GM21737 (cell line): ENCODE results near the gene IL16.

Source experiments
- ATAC-seq: cut with Tn5 transposase; IDR thresholded peaks from one replicate; pipeline ENCODE4 v1.9.1; 2021; ENCODE audit warnings: mild to moderate bottlenecking, moderate library complexity; ENCODE audit not compliant: unreplicated experiment

Gene IL16

DNA sequence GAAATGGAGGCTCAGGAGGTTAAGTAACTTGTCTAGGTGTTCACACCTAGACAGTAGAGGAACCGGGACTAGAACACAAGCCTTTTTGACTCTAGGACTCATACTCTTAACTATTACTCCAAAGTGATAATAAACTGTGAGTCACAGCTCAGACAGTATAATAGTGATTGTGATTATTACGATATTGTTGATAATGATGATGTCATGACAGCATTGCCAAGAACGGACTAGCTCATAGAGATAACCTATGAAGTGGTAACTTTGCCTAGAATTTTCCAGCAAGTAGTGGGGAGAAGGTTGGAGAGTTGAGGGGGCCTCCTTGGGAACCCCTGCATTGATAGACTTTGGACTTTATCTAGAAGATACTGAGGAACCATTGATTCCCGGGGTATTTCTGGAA, 93.2 kb downstream of the IL16 start:
- ATAC-seq = no peak

DNA sequence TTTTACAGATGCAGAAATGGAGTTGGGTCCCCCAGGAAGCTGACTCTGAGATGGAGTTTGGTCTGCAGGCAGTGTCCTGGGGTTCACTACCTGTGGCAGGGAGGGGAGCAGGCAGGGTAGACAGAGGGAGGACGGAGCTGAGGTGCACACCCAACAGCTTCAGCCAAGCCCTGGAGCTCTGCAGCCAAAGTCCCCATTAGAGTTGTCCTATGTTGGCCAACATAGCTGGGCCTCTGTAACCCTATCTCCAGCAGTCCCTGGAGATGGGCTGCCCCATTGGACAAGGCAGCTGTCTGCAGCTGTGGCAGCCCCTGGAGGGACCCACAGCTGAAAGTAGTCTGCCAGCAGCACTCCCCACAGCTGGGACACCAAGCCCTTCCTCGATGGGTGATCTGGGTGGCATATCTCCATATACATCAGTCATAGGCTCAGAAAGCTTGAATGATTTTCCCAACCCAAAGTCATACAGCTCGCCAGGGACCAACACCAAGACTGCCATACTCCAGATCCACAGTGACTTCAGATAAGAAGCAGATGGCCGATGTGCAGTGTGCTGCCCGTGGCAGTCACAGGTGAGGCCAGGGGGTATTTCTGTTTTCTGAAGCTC, 95.3 kb downstream of the IL16 start:
- ATAC-seq = no peak

DNA sequence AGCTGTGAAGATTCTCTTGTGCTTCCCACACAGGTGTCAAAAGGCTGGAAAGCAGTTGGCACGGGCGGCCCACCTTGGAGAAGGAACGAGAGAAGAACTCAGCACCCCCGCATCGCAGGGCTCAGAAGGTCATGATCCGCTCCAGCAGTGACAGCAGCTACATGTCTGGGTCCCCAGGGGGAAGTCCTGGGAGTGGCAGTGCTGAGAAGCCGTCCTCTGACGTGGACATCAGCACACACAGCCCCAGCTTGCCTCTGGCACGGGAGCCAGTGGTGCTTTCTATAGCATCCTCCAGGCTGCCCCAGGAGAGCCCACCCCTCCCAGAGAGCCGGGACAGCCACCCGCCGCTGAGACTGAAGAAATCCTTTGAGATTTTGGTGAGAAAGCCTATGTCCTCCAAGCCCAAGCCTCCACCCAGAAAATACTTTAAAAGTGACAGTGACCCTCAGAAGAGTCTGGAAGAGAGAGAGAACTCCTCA, 95.9 kb downstream of the IL16 start:
- ATAC-seq = peak; percentile 26

DNA sequence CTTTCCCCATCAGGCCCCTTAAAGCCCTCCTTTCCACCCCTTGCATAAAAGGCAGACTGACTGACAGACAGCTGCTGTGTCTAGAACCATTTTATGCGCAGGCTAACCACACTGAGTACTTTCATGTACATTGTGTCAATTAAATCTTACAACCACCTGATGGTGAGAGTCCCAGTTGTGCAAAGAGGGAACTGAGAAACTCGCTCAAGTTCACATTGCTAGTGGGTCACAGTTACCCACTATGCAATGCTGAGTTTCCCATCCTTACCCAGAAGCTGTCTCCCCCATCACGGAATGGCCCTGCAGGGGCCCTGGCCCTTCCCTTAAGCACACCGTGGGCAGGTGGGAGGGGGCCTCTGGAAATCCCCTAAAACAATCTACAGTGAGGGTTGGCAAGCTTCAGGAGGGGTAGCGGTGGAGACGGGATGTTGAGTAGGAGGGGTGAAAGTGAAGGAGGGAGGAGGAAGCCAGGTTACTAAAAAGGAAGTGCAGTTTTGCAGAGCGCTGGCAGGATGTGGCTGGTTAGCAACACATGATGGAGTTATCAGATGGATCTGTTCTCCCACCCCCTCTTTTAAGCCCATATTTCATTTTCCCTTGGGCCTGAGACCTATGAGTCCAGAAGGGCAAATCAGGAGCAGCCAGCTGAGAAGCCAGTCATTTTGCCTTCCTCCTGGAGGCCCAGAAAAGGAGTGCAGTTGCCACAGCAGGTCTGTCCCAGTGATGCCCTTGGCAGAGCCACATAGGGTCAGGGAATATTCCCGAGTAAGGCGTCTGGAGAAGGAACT, 97.2 kb downstream of the IL16 start:
- ATAC-seq = peak; percentile 57

DNA sequence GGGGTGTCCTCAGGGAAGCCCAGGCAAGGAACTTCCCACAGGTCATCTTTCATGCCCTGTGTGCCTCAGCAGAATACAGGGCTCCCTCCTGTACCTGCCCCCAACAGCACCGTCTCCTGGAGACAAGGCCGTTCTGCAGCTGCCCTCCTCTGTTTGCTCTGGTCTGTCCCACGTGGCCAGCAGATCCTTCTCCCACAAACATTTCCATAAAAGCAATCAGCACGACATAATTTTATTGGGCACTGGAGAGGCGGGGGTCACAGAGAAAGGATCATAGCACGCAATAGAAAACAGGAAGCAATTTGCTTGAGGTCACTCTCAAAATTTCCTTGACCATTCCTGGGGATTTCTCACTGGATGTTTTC, 97.8 kb downstream of the IL16 start:
- ATAC-seq = no peak

DNA sequence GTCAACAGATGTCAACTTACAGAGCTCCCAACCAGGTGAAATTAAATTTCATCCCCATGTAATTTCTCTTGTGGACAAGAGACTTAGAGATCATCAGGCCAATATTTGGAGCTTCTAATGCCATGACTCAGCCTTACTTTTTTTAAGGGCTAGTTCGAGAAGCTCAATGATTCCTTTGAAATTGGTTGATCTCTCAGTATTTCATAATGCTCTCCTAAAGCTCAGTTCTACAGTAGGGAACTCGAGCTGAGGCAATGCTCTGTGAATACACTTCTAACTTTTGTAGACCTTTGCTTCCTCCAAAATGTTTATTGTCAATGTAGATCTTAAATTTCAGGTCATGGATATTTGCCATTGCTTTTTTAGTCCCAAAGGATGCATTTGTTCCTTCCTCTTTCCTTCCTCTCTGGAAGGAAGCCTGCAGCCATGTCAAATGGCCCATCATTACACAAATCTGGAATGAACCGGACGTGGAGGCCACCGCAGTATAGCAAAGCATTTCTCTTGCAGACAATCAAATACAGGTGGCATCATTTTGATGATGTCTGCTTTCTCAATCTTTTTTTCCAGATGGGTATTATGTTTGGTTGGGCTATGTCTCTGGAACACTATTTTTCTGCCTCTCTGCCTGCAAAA, 98.9 kb downstream of the IL16 start:
- ATAC-seq = no peak

DNA sequence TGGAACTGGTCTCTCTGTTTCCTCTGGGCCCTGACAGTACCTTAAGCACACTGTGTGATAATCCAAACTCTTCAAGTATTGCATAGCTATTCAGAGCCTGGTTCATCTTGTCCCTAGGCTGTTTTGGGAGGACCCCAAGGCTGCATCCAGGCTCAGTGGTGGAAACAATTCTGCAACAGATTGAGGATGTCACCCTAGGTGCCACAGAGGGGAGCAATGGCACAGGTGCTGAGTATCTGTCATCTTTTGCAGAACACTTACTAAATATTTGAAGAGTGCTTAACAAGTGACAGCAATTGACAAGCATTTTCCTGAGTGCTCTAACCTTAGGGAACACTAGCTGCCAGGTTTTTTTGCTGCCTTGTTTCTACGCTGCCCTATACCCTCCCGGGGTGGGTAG, 99.5 kb downstream of the IL16 start:
- no peak for ATAC-seq

DNA sequence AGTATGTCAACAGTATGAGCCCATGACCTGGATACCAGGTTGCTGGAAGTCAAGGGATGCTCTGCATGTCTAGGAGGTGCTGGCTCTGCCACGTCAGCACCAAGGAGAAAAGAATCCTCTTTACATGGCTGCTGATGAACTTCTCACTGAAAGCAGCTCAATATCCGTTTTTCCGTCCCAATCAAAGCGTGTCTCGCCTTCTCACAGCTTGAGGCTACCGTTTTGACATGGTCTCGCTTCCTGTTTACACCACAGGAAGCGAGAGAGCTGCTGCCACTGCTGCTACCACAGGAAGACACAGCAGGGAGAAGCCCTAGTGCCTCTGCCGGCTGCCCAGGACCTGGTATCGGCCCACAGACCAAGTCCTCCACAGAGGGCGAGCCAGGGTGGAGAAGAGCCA, 100.0 kb downstream of the IL16 start:
- ATAC-seq = peak; percentile 44

DNA sequence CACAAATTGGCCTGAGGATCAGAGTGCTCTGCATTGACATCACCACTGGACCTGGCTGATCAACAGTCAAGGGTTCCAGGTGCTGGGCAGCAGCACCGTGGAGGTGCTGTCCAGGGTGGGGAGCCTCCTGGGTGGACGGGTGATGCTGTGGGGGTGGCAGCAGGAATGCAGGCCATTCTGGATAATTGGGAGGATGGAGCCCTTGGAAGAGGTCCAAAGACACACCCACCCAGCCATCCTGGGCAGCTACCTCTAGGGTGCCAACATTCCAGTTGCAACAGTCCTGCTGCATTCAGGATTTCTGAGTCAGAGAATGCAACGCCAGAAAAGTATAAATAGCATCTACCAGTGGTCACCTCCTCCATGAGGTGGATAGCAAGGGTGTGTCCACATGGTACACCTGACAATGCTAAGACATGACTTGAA, 100.5 kb downstream of the IL16 start:
- no peak for ATAC-seq

DNA sequence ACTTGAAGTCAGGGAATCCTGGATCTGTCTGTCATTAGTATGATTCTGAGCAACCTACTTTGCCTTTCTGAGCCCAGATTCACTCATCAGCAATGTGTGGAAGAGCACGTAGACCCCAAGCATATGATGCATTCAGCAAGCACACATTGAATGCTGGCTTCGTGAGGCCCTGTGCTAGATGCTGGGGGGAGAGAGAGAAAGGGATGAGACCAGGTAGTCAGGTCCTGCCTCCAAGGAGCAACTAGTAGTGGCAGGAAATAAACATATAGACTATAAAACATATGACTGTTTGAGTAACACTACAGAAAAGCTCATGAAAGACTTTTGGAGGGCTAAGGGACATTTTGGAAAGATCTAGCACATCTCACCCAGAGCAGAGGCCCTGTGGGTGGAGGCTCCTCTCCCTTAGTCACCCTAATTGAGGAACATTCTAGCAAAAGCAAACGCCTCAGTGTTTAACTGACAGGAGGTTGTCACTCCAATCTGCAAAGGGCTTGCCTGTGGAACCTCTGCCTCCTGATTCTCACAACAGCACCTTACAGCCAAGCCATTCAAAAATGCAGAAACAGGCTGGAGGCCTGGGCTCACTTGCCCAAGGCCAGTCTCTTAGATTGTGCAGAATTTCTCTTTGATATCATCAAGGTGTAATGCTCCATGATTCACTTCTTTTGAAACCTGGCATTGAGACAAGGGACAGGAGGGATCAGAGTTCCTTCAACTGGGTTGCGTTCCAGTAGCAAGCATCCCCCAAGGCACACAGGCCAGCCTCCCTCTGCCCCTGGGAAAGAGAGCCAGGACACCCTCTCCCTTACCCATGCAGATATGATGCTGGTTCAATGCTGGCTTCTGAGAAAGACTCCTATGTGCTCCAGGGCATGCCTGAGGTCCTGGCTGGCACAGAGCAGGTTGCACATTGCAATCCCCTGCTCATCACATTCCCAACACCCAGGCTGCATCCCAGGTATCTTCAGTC, 101.2 kb downstream of the IL16 start:
- no peak for ATAC-seq

DNA sequence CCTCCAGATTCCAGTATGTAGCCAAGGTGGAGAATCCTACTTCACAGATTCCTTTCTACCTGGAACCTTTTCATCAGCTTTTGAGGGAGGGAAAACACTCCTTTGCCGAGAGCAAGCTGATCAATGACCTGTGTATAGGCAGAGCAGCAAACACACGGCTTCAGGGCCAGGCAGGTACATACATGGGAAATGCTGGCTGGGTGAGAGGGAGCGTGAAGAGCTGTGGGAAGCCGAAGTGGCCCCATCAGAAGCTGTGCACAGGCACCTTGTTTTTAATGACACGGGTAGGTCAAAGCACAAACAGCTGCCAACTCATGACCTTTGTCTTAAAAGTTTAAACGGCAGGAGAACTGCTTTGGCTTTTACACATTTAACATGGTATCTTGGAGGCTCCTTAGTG, 101.9 kb downstream of the IL16 start:
- no peak for ATAC-seq

DNA sequence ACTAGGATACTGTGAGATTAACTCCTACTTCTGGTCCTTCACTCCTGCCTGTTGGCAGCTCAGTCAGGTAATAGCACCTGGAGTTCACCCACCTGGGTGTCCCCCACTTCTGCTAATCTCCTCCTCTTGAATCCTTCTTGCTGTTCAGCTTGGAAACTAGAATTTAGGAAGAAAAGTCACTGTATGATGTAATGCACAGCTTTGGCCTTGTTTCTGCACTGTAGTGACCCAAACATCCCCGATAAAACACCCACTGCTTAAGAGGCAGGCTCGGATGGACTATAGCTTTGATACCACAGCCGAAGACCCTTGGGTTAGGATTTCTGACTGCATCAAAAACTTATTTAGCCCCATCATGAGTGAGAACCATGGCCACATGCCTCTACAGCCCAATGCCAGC, 102.5 kb downstream of the IL16 start:
- ATAC-seq = no peak

DNA sequence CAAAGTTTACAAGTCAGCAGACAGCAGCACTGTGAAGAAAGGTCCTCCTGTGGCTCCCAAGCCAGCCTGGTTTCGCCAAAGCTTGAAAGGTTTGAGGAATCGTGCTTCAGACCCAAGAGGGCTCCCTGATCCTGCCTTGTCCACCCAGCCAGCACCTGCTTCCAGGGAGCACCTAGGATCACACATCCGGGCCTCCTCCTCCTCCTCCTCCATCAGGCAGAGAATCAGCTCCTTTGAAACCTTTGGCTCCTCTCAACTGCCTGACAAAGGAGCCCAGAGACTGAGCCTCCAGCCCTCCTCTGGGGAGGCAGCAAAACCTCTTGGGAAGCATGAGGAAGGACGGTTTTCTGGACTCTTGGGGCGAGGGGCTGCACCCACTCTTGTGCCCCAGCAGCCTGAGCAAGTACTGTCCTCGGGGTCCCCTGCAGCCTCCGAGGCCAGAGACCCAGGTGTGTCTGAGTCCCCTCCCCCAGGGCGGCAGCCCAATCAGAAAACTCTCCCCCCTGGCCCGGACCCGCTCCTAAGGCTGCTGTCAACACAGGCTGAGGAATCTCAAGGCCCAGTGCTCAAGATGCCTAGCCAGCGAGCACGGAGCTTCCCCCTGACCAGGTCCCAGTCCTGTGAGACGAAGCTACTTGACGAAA, 103.1 kb downstream of the IL16 start:
- no peak for ATAC-seq

DNA sequence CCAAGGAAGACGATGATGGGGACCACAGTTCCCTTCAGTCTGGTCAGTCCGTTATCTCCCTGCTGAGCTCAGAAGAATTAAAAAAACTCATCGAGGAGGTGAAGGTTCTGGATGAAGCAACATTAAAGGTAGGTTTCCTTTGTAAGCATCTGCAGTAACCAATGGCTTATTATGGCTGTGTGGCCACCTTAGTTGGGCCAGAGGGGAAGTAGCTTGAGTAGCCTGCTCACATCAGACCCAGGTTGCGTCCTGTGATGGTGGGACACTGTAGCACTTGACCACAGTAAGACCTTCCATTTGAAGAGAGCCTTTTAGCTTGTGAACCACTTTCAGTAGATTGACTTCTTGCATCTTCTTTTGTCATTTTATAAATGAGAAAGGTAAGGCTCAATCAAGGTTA, 104.7 kb downstream of the IL16 start:
- ATAC-seq = no peak

DNA sequence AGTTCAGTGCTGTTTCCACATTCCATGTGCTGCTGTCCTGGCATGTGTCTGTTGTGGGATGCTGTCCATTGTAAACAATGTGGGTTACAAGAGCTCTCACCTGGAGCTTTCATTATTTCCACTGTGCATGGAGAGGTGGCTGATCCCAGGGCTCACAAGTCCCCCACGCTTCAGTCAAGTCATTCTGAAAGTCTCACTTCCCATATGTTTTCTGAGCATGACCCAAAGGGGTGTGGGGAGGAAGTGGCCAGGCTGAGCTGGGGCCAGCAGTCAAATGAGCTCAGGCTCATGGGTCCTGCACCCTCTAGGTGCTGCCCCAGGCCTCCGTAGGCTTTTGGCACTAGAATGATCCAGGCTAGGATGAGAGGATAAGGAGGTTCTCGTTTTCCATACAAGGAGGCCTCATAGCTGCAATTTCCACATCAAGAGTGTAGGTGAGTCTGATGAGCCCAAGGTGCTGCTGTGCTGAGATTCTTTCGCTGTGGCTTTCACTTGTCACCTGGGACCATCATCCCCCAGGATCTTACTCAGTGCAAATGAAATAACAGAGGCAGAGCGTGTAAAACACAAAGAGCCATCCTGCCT, 105.2 kb downstream of the IL16 start:
- ATAC-seq = peak; percentile 79

DNA sequence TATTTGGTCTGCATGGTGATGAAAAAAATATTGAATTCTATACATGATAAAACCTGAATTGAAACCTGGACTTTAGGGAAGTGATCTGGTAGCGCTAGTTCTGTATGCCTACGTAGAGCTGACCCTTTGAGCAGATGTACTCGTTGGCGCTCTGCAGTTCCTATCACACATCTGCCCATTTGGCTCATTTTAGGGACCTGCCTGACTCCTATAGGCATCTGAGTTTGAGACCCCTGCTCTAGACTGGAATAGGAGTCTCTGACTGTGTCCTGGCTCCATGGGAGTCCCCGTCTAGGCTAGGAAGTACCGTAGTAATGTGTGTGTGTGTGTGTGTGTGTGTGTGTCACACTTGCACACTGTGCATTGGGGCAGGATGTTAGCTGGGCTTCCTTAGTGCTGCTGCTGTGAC, 106.0 kb downstream of the IL16 start:
- no peak for ATAC-seq

DNA sequence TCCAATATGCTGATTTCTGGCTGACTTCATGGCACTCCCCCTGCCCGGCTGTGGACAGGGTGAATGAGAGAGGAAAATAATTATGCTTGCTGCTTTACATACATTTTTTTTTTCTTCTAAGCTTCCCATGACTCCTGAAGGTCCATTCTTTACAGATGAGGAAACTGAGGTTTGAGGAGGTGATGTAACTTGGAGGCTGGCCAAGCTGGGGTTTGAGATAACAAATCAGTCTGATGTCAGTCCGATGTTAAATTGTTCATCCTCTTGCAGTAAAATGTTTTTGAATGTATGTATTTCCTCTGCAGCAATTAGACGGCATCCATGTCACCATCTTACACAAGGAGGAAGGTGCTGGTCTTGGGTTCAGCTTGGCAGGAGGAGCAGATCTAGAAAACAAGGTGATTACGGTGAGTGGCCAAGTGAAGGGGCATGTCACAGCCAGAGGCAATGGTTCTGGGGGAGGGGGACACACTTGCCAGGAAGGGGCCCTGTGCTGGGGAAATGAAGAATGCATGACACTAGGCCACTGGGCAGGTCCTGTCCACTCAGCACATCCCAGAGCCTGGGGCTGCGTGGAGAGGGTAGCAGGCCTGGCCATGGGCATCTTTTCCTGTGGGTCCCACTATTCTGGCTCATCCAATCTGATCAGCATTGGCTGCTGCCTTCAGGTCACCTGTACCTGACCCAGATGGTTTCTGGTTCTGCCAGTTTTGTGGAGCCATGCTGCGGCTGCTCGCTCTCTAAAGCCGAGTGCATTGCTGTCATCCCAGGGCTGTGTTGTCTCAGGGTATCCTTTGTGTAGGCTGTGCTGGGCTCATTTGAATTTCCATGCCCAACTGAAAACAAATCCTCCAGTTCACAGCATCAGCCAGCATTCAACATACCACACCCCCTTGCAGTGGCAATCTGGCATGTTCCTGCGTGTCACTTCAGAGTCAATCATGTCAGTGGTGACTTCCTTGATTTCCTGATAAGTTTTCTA, 106.9 kb downstream of the IL16 start:
- ATAC-seq = no peak

DNA sequence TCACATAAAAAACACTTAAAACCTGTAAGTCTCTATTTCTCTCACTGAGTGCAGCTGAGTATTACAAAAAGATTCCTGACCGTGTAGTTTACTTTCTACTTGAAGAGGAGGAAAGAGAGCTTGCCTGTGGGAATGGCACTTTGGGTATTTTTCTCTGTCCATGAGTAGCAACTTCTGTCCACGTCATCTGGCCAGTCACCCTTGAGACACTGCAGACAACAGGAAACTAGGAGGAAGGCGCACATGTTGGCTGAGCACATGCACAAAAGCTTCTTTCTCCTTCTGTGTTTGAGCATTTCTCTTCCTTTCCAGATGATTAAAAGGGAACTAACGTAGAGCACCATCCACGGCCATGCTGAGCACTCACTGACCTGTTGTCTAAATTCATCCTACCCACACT, 107.5 kb downstream of the IL16 start:
- ATAC-seq = no peak

DNA sequence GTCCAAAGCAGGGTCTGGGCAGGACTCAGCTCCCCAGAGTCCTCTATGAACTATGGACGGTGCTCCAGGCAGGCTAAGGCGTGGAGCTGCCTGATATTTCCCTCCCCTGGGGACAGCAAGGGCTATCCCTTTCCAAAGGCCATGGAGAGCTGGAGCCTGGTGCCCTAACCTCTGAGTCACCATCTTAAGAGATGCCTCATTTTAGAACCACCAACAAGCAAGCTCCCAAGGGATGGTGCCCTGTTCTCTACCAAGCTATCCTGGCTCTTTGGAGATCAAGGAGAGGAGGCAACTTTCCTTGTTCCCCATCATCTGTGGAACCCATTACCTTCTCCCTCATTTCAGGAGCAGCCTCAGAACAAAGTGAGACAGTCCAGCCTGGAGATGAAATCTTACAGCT, 111.6 kb downstream of the IL16 start:
- no peak for ATAC-seq
